Right renal pelvis (tissue), 4 donors: ENCODE measurements around the gene MSX1. TPM values are rescaled to one million over a fixed set of nuclear protein-coding genes. Genes with fewer than 3 reads are reported as not detected.

Source experiments
- DNase-seq, 4 donors: peaks; one replicate each; pipeline ENCODE4 v3.0.0-alpha.2; 2013; ENCODE audit warnings: low read depth in 4 of 4, low spot score in 3 of 4, missing footprints in 1 of 4
- polyA plus RNA-seq, 4 donors: library from polyadenylated mRNA; unstranded; fragments of 120-200 nt; gene quantifications; one replicate each; pipeline ENCODE4 v1.2.1, GENCODE V29; 2013; ENCODE audit not compliant: insufficient read length in 4 of 4

The MSX1 gene
- polyA plus RNA-seq, 4 donors, result 0.79 to 1.1 (median 0.98) TPM

DNA sequence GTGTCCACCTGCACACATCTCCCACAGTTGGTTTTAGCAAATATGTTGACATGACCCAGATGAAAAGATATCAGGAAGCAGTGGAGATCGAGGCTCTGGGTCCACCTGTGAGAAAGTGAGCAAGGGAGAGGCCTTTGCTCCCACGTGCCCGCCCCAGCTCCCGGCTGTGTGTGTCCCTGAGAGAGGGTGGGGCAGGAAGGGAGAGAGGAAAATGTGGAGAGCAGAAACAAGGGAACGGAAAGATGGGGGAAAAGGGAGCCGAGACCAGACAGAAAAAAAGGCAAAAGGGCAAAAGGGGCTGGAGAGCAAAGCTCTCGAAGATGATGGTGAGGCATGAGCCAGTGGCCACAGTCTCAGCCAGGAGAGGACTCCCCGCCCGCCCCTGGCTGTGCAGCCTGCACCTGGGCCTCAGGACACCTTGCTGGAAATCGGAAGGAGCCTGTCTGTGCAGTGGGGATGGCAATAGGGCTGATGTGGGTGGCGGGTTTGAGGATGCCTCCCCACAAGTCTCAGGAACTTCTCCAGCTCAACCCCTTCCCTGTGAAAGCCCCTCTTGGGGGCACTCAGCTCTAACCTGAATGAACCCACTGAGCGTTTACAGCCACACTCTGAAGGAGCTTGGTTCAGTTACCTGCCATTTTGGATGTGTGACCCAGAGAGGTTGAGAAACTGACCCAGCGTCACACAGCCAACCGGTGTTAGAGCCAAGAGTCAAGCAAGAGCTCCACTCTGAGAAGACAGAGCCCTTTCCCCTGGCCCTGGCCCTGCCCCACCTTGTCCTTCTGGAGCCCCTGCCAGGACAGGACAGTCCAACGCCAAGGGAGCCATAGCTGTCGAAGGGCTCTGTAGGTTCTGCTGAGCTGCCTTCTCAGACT lies 20.3 kb upstream of the MSX1 start:
- DNase-seq, result no peak

DNA sequence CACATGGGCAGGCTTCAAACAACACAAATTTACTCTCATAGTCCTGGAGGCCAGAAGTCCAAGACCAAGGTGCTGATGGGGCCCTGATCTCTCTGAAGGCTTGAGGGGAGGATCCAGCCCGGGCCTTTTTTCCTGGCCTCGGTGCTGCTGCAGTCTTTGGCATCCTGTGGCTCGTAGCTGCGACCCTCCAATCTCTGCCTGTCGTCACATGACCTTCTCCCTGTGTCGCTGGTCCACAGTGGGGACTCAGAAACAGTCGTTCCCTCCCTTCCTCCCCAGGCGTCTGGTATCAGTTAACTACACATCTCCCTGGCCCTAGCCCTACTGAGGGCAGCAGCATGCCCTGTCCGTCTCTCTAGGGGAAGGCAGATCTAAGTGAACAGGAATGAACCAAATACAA lies 19.1 kb upstream of the MSX1 start:
- no peak for DNase-seq

DNA sequence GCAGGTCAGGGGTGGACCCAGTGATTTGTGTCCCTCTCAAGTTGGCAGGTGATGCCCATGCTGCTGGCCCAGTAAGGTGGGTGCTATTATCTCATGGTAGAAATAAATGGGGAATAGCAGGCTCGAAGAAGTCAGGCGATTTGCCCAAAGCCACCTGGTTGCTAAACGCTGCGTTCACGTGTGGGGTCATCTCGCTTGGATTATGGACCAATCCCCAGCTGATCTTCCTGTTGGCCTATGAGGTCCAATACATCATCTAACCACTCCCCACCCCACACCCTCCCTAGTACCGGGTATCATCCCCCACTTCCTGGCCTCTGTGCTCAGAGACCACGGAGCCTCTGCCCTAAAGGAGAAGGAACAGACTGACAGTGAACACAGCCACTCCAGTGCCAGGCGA lies 18.3 kb upstream of the MSX1 start:
- DNase-seq, result no peak

DNA sequence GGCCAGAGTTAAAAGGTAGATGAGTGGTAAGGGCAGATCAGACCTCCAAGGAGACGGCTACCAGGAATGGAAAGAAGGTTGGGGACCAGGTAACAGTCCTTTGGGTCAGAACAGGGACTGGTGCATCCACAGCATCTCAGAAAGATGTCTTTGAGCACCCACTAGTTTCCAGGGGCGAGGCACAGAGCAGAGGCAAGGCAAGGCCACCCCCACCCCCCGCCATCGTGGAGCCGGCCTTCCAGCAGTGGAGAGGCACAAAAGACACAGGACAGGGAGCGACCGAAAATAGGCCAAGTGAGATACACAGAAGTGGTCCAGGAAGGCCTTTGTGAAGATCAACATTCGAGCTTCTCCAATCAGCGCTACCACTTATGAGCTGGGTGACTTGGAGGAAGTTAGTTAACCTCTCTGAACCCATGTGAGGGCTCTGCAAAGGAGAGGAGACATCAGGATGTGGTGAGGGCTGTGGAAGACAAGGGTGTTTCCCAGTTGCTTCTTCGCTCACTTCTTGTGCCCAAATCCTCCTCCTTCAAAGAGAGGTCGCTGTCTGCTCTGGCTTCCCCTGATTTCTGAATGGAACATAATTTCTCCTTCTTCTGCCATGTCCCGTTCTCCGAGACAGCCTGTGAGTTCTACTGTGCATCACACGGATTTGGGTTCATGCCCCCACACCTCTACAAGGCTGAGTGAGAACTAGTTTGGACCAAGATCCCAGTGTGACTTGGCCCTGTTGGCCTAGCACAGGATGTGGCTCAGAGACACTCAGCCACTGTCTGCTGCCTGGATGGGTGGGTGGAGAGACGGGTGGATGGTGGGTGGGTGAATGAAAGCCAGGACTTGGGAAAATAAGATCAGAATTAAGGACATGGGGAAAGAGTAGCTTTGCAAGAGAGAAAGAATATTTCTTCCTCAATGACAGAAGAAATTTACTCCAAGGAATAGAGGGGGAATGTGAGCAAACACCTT lies 16.7 kb upstream of the MSX1 start:
- DNase-seq, result no peak

DNA sequence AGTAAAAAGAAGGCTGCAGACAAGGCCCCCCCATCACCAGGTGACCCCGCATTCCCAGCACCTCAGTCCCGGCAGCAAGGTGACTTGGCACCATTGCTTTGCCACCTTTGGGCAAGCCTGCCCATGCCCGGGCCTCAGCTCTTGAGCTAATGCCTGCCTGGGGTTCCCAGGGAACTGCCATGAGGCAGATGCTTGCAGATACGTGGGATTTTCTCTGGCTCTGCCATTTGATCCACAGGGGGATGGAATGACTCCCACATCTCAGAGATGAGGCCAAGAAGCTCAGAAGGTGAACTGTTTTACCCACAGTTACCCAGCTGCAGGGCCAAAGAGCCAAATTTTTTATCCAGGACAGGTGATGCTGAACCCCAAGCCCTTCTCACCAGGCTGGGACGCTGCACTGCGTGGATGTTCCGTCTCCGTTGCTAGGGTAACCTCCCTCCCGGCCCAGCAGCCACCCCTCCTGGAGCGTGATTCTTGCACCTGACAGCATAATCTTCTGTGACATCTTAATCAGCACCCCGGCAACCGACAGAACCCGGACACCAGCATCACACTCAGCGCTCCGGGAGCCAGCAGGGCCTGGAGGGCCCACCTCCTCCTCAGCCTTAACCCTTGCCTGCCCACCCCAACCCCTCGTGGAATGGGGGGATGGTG lies 15.7 kb upstream of the MSX1 start:
- DNase-seq, result no peak

DNA sequence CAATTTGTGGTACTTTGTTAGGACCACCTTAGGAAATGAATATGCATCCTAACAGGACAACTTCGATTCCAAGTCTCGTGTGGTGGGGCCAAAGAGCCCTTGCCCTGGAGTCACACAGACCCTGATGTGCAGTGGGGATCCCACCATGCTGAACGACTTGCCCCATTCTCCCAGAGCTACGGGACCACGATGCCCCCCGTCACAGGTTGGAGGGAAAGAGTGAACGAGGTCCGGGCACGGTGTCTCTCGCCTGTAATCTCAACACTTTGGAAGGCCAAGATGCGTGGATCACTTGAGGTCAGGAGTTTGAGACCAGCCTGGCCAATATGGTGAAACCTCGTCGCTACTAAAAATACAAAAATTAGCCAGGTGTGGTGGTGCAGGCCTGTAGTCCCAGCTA lies 14.4 kb upstream of the MSX1 start:
- DNase-seq, result no peak

DNA sequence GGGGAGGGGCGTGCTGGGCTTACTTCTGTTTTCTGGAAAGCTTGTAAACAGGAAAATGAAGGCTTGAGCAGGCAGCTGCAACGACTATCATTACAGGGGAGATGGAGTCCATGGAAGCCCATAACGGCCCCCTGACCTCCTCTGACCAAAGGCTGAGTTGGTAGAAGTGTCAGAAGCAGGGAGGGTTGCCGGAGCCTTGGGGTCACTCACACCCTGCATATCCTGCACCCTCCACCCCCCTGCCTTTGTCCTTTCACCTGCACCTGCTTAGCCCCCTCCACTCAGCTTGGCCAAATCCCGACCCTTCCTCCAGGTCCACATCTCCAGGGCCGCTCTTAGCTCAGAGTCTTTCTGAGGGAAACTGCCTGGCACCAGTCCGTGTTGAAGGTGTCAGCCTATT lies 12.5 kb upstream of the MSX1 start:
- no peak for DNase-seq

DNA sequence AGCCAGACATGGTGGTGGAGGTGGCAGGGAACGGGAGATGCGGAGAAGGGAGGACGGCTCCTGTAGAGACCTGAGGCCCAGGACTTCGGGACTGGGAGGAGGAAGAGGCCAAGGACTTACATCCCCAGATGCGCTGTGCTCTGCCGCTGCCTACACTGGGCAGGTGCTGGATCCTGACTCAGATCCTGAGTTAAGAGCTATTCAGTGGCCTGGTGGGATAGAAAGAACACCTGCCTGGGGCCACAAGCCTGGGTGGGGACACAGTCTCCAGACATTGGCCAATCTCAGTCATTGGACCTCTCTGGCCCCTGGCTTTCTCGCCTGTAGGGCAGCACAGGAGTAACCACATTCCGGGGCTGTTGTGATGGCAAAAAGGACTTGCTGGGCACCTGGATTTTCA lies 10.9 kb upstream of the MSX1 start:
- no peak for DNase-seq

DNA sequence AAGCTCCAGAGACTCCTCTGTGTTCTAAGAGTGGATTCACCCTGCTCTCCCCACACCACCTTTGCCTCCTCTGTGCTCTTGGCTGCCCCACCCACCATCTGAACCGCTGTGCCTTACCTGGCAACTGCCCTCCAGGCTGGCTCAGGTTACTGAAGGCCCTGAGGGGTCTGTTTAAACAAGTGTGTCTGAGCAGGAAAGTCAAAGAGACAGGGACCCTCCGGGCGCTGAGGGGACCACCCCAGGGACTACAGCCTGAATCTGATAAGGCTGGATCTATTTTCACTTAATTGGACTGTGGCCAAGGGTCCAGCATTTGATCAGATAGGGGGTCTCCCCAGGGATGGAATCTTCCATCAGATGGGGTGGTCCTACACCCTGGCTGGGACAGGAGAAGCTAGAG lies 10.4 kb upstream of the MSX1 start:
- no peak for DNase-seq

DNA sequence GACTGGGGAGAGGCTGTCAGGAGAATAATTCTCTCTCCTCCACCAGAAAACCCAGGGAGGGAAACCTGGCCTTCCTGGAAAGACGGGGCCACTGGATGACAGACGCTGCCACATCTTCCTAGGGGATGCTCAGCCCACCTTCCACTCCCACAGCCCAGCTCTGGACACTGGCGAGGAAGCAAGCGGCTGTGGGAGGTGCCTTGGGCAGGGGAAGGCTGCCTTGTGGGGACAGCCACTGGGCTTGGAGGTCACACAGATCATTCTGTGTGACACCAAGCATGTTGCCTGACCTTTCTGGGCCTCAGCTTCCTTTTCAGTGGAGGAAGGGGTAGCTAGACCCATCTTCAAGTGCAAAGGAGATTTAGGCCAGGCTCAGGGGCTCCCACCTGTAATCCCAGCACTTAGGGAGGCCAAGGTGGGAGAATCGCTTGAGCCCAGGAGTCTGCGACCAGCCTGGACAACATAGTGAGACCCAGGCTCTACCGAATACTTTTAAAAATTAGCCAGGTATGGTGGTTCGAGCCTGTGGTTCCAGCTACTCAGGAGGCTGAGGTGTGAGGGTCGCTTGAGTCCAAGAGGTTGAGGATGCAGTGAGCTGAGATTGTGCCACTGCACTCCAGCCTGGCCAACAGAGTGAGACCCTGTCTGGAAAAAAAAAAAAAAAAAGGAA lies 9.8 kb upstream of the MSX1 start:
- DNase-seq, result no peak

DNA sequence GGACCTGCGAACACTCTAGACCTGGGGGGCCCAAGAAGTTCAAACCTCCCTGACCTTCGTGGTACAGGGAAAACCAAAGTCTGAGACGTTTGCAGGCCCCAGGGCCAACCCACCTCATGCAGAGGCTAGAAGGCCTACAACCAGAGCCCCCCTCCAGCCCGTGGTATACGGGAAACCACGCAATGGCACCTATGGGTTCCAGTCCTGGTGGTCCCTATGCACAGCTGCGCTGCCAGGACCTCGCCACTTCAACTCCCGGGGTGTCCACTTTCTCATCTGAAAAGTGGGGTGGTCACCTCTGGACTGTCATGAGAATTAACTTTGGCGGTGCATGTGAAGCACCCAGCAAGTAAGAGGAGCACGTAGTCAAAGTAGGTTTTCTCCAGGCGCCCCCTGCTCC lies 8.4 kb upstream of the MSX1 start:
- DNase-seq, result no peak

DNA sequence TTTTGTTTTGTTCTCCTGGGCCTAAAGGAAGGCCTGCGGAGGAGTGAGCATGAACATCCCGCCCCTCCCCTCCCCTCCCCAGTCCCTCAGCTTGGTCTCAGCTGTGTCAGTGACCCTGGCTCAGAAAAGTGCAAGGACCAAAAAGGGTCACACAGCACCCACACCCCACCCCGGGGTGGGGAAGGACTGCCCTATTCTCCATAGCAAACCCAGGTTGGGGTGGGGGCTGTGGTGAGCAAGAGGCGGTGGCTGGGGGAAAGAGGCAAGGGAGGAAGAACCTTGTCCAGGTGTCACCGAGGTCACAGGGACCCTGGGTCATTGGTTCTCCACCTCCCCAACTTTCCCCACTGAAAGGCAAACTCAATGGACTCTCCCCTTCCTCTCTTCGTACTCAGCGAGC lies 7.6 kb upstream of the MSX1 start:
- DNase-seq, result no peak

DNA sequence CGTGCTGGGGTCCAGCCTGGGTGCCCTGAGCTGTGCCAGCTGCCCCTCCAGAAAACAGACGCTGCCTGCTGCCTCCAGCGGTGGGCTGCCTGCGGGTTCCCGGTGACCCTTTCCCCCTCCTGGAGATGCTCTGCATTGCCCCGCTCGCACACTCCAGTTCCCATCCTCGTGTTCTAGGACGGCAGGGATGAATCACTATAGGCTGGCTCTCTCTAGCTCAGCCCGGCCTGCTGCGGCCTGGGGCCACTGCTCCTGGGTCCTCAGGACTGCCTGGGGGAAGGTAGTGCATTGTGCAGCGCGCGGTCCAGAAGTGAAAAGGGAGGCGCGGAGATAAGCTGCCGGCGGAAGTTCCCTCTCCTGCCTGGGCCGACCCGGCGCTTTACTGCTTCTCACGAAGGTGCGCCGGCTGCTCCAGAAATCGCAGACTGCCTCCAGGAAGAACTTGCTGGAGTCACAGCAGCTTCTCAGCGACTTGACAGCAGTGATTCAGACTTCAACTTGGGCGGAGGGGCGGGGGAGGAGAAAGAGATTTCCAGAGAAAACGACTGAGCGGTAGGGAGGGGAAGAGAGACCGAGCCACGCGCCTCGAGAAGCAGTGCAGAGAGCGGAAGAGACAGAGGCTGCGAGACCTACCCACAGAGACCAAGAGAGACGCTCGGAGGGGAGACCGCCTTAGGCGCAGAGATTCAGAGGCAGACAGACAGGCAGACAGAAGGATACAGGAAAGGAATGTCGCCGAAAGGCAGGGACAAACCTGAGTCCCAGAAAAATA lies 6.7 kb upstream of the MSX1 start:
- no peak for DNase-seq

DNA sequence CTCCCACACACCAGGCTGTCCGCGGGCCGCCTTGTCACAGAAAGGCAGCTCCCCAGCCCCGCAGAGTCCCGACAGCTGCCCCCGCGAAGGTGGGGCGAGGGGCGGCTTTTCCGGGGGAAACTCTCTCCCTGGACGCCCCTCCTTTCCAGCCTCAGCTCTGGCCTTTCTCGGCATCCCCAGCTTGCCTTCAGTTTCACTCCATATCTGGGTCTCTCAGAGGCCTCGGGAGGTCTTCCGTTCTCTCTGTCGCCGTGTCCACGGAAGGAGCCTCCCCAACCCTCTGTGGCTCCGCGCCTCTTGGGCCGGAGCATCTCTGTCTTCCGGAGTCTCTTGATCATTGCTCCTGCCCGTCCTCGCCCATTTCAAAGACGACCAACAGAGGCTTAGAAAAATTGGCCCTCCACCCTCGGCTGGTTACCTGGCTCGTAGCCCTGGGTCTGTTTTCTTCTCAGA lies 6.1 kb upstream of the MSX1 start:
- DNase-seq, result no peak

DNA sequence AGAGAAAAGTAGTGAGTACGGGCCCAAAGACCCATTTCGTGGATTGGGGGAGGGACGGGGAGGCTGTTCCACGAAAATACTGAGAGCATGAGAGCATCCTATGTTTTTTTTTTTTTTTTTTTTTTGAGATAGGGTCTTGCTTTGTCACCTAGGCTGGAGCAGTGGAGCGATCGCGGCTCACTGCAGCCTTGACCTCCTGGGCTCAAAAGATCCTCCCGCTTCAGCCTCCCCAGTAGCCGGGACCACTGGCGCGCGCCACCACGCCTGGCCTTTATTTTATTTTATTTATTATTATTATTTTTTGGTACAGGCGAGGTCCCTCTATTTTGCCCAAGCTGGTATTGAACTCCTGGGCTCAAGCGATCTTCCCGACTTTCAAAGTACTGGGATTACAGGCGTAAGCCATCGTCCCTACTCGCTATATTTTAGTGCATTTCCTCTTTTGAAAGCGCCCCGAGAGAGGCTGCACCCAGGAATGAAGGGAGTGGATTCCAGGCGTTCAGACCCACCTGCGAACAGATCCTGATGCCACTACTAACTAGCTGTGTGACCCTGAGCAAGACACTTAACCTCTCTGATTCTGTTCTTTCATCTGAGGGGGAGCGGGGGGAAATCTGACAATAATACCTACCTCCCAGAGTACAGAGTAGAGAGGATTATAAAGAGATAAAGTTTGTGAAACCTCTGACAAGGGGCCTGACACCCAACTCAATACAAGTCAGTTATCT lies 5.4 kb upstream of the MSX1 start:
- no peak for DNase-seq

DNA sequence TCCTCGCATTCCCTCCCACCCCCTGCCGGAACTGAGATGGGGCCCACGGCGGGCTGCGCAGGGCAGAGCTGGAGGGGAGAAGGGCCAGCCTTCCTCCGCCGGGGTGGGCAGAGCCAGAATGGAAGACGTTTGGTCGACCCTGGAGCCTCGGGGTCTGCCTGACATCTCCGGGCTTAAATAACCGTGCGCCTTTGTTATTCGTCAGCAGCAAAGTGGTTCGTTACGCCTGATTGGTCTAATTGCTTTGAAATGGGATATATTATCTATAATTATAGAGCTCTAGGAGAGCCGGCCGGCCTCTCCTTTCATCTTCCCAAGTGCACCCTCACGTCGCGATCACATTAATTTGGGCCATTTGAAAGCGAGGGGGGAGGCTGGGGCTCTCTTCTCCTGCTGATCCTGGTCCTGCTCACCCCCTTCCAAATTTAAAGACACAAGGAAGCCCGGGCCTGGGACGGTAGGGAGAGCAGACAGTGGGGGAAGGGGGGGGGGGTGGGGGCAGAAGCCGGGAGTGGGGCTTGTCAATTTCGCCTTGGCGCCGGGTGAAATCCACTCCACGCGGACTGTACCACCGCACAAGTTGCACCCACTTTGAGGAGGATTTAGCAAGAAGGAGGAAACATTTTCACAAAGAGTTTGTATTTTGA lies 4.7 kb upstream of the MSX1 start:
- no peak for DNase-seq

DNA sequence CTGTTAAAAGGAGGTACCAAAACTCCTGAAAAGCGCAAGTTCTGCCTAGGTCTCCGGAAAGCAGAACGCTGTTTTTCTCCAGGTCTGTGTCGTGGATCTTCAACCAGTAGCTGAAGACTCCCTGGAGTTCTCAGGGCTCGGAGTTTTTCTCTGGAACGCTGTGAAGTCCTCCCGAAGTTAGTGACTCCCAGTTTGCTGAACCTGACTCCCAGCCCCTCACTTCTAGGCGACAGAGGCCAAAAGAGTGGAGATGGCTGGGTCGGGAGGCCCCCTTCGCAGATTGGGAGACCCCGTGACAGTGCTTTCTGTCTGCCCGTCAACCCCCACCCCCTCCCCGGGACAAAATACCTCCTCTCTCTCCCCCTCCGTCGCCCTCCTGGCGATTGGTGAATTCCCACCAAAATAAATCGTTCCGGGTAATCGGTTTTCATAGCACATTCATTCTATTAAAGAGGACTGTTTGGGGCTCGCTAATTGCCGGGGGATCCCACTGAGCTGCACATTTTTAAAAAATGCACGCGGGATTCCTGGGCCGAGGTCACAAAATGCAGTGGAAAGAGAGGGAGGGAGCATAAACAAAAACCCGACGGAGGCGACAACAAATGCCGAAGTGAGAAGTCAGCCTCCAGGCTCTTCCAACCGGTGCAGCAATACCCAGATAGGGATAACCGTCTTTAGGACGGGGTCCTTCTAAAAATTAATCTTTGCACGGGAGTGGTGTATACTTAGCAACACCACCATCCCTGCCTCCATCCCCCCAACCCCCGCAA lies 4.0 kb upstream of the MSX1 start:
- DNase-seq, result no peak
